HepG2 (cell line): ENCODE results near the gene TMEM190. TPM values are rescaled to one million over a fixed set of nuclear protein-coding genes. Genes with fewer than 3 reads are reported as not detected.

ENCODE experiments used
- BHLHE40 ChIP-seq: IDR thresholded peaks from 2 replicates; pipeline ENCODE4 v1.6.1; 2011; ENCODE audit warnings: low read length, improper control_type of control experiment
- BORCS8-MEF2B ChIP-seq: sonication (generic); formaldehyde crosslinking; IDR thresholded peaks from 2 replicates; pipeline ENCODE4 v1.8.0; 2022; ENCODE audit warnings: mild to moderate bottlenecking, missing genetic modification reagents
- GTF3A ChIP-seq: sonication (generic); formaldehyde crosslinking; conservative IDR thresholded peaks from 2 replicates; pipeline ENCODE4 v1.4.0; 2020; ENCODE audit warnings: mild to moderate bottlenecking, missing genetic modification reagents
- HHEX ChIP-seq: IDR thresholded peaks from 2 replicates; pipeline ENCODE4 v1.6.1; 2016; ENCODE audit warnings: control low read depth
- HNF4G ChIP-seq, 2 experiments: sonication (generic) in 1 of 2; formaldehyde crosslinking in 1 of 2; IDR thresholded peaks; 2 replicates each; pipeline versions ENCODE4 v1.4.0 to v1.6.1; 2011 to 2020; ENCODE audit warnings: borderline replicate concordance in 2 of 2, low read depth in 2 of 2, mild to moderate bottlenecking in 2 of 2, low read length in 1 of 2, missing genetic modification reagents in 1 of 2, moderate library complexity in 1 of 2
- HOXA7 ChIP-seq: sonication (generic); formaldehyde crosslinking; IDR thresholded peaks from 2 replicates; pipeline ENCODE4 v1.8.1; 2022; ENCODE audit warnings: mild to moderate bottlenecking, missing genetic modification reagents, moderate library complexity
- IKZF1 ChIP-seq: fragments of 450-650 bp; IDR thresholded peaks from 2 replicates; pipeline ENCODE4 v1.7.1; 2016
- JUN ChIP-seq: sonication (generic); formaldehyde crosslinking; IDR thresholded peaks from 2 replicates; pipeline ENCODE4 v1.4.0; 2020; ENCODE audit warnings: mild to moderate bottlenecking, missing genetic modification reagents
- KLF9 ChIP-seq: IDR thresholded peaks from 2 replicates; pipeline ENCODE4 v1.6.1; 2016; ENCODE audit warnings: low read depth
- MAZ ChIP-seq, 2 experiments: sonication (generic) in 1 of 2; formaldehyde crosslinking in 1 of 2; IDR thresholded peaks; 2 replicates each; pipeline versions ENCODE4 v1.5.0 to v1.6.1; 2012 to 2020; ENCODE audit warnings: low read depth in 2 of 2, mild to moderate bottlenecking in 2 of 2, borderline replicate concordance in 1 of 2, improper control_type of control experiment in 1 of 2, low read length in 1 of 2, missing genetic modification reagents in 1 of 2, moderate library complexity in 1 of 2
- MYC ChIP-seq: sonication (generic); formaldehyde crosslinking; IDR thresholded peaks from 2 replicates; pipeline ENCODE4 v1.9.0; 2021; ENCODE audit warnings: missing genetic modification reagents, borderline replicate concordance
- NONO ChIP-seq, 2 experiments: fragments of 450-650 bp in 1 of 2; sonication (generic) in 1 of 2; formaldehyde crosslinking in 1 of 2; IDR thresholded peaks in 1 of 2; conservative IDR thresholded peaks in 1 of 2; 2 replicates each; pipeline versions ENCODE4 v1.6.1 to v1.8.0; 2017 to 2022; ENCODE audit warnings: mild to moderate bottlenecking in 1 of 2, missing genetic modification reagents in 1 of 2, moderate library complexity in 1 of 2
- PLRG1 ChIP-seq: fragments of 450-650 bp; conservative IDR thresholded peaks from 2 replicates; pipeline ENCODE4 v1.6.1; 2016
- RAD51 ChIP-seq: fragments of 450-650 bp; IDR thresholded peaks from 2 replicates; pipeline ENCODE4 v1.6.1; 2016; ENCODE audit warnings: borderline replicate concordance
- RELA ChIP-seq: sonication (generic); formaldehyde crosslinking; IDR thresholded peaks from 2 replicates; pipeline ENCODE4 v1.4.0; 2020; ENCODE audit warnings: missing genetic modification reagents
- SNAPC5 ChIP-seq: sonication (generic); formaldehyde crosslinking; IDR thresholded peaks from 2 replicates; pipeline ENCODE4 v1.8.1; 2023; ENCODE audit warnings: mild to moderate bottlenecking, missing genetic modification reagents, borderline replicate concordance
- SP5 ChIP-seq: IDR thresholded peaks from 2 replicates; pipeline ENCODE4 v1.6.1; 2016; ENCODE audit warnings: low read depth, borderline replicate concordance
- STAG1 ChIP-seq: sonication (generic); formaldehyde crosslinking; IDR thresholded peaks from 2 replicates; pipeline ENCODE4 v1.4.0; 2020; ENCODE audit warnings: missing genetic modification reagents
- ZBTB39 ChIP-seq: sonication (generic); formaldehyde crosslinking; IDR thresholded peaks from 2 replicates; pipeline ENCODE4 v1.5.0; 2020; ENCODE audit warnings: missing genetic modification reagents
- ZBTB42 ChIP-seq: sonication (generic); formaldehyde crosslinking; IDR thresholded peaks from 2 replicates; pipeline ENCODE4 v1.5.0; 2020; ENCODE audit warnings: mild to moderate bottlenecking, missing genetic modification reagents
- ZC3H13 ChIP-seq: sonication (generic); formaldehyde crosslinking; IDR thresholded peaks from 2 replicates; pipeline ENCODE4 v1.8.1; 2023; ENCODE audit warnings: mild to moderate bottlenecking, missing genetic modification reagents, moderate library complexity
- ZFAT ChIP-seq: sonication (generic); formaldehyde crosslinking; conservative IDR thresholded peaks from 2 replicates; pipeline ENCODE4 v1.8.1; 2023; ENCODE audit warnings: missing genetic modification reagents, inconsistent platforms
- ZFP82 ChIP-seq: sonication (generic); formaldehyde crosslinking; IDR thresholded peaks from 2 replicates; pipeline ENCODE4 v1.5.1; 2020; ENCODE audit warnings: mild to moderate bottlenecking, missing genetic modification reagents, borderline replicate concordance
- ZFYVE20 ChIP-seq: sonication (generic); formaldehyde crosslinking; IDR thresholded peaks from 2 replicates; pipeline ENCODE4 v1.8.0; 2023; ENCODE audit warnings: low read depth, mild to moderate bottlenecking, moderate library complexity, missing genetic modification reagents, borderline replicate concordance
- ZNF101 ChIP-seq: sonication (generic); formaldehyde crosslinking; IDR thresholded peaks from 2 replicates; pipeline ENCODE4 v1.4.0; 2020; ENCODE audit warnings: mild to moderate bottlenecking, low read depth, missing genetic modification reagents, borderline replicate concordance
- ZNF891 ChIP-seq: sonication (generic); formaldehyde crosslinking; IDR thresholded peaks from 2 replicates; pipeline ENCODE4 v1.5.0; 2020; ENCODE audit warnings: mild to moderate bottlenecking, missing genetic modification reagents
- polyA plus RNA-seq, 8 experiments: library from polyadenylated mRNA; depleted of rRNA in 3 of 8; stranded (reverse) in 7 of 8; unstranded in 1 of 8; fragments of >200 nt; fragmentation: Illumina TruSeq in 4 of 8; extraction: Trizol in 4 of 8; gene quantifications; 2 replicates each; pipeline versions ENCODE4 v1.2.1 to v1.2.3, GENCODE V29; 2011 to 2016; ENCODE audit warnings: low read depth in 4 of 8, missing spikeins in 1 of 8, mixed read lengths in 1 of 8; ENCODE audit not compliant: insufficient read depth in 1 of 8
- total RNA-seq, 5 experiments: library from RNA; depleted of rRNA; stranded (reverse); fragments of >200 nt; fragmentation: Illumina TruSeq; extraction: Trizol; gene quantifications; 2 replicates each; pipeline ENCODE4 v1.2.3, GENCODE V29; 2016; ENCODE audit warnings: low read depth in 1 of 5
- TF ChIP-seq, protein P1 (sequence below): sonication (generic); formaldehyde crosslinking; IDR thresholded peaks from 2 replicates; pipeline ENCODE4 v1.4.0; 2020; ENCODE audit warnings: mild to moderate bottlenecking, missing genetic modification reagents

The TMEM190 gene
- total and polyA plus RNA-seq, 2 of the 13 experiments (the other 11 are each of a cell fraction or from before 2014, with no cell fraction given), result 0.35 to 0.83 TPM

- TF ChIP-seq, protein P1, sequence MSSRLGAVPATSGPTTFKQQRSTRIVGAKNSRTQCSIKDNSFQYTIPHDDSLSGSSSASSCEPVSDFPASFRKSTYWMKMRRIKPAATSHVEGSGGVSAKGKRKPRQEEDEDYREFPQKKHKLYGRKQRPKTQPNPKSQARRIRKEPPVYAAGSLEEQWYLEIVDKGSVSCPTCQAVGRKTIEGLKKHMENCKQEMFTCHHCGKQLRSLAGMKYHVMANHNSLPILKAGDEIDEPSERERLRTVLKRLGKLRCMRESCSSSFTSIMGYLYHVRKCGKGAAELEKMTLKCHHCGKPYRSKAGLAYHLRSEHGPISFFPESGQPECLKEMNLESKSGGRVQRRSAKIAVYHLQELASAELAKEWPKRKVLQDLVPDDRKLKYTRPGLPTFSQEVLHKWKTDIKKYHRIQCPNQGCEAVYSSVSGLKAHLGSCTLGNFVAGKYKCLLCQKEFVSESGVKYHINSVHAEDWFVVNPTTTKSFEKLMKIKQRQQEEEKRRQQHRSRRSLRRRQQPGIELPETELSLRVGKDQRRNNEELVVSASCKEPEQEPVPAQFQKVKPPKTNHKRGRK (CRISPR knock-in tag), result no peak
- no peak for TF ChIP-seq KLF9 (CRISPR knock-in tag)
- peak; percentile 69 for TF ChIP-seq BORCS8-MEF2B
- no peak for TF ChIP-seq ZFAT
- TF ChIP-seq GTF3A (CRISPR knock-in tag), result no peak
- TF ChIP-seq HOXA7 (CRISPR knock-in tag), result no peak
- no peak for TF ChIP-seq ZNF101 (CRISPR knock-in tag)
- TF ChIP-seq HNF4G (IDR thresholded peaks at IDR 0.05; ENCODE audit: borderline replicate concordance, low read depth, low read length), result no peak
- no peak for TF ChIP-seq HNF4G (CRISPR knock-in tag; IDR thresholded peaks at IDR 0.05; ENCODE audit: borderline replicate concordance, low read depth)
- no peak for TF ChIP-seq ZFYVE20 (CRISPR knock-in tag)
- 0 out of 2 replicates have a peak, but pooled peaks have one; percentile 16 for TF ChIP-seq MAZ (IDR thresholded peaks at IDR 0.05; ENCODE audit: borderline replicate concordance, low read depth, low read length)
- peak; percentile 66 for TF ChIP-seq MAZ (CRISPR knock-in tag; IDR thresholded peaks at IDR 0.05; ENCODE audit: low read depth)
- TF ChIP-seq IKZF1, result no peak
- TF ChIP-seq BHLHE40, result peak; percentile 80
- TF ChIP-seq SNAPC5, result no peak
- no peak for TF ChIP-seq ZBTB42 (CRISPR knock-in tag)
- TF ChIP-seq STAG1 (CRISPR knock-in tag), result no peak
- no peak for TF ChIP-seq PLRG1
- TF ChIP-seq JUN, result 0 out of 2 replicates have a peak, but pooled peaks have one; percentile 52
- TF ChIP-seq RAD51, result peak; percentile 36; the same call in 1 of the 2 replicates
- no peak for TF ChIP-seq HHEX
- 0 out of 2 replicates have a peak, but pooled peaks have one; percentile 41 for TF ChIP-seq ZNF891 (CRISPR knock-in tag)
- TF ChIP-seq ZC3H13, result 0 out of 2 replicates have a peak, but pooled peaks have one; percentile 52
- no peak for TF ChIP-seq NONO (IDR thresholded peaks at IDR 0.05)
- TF ChIP-seq NONO (CRISPR knock-in tag; conservative IDR thresholded peaks at IDR 0.05), result peak; percentile 76
- TF ChIP-seq SP5 (CRISPR knock-in tag), result no peak
- no peak for TF ChIP-seq RELA
- peak; percentile 80; the same call in 1 of the 2 replicates for TF ChIP-seq MYC
- TF ChIP-seq ZBTB39 (CRISPR knock-in tag), result no peak
- TF ChIP-seq ZFP82 (CRISPR knock-in tag), result no peak
Observed at GRCh38 chr19:55407800-55408532, 31.3 kb downstream of the TMEM190 start (continued).
